HCT116 (cell line): ENCODE data around the gene MCF2L. TPM values are rescaled to one million over a fixed set of nuclear protein-coding genes. Genes with fewer than 3 reads are reported as not detected.

Experiments
- ATAC-seq: fragments of 200-7000 bp; cut with Tn5 transposase; 2 replicates; pipeline ENCODE4 v1.9.1; 2020; ENCODE audit warnings: mild to moderate bottlenecking, moderate library complexity
- BruUV-seq: library from RNA; stranded (reverse); fragments of 400-500 nt; replicated peaks from 2 replicates; lab custom pipeline; 2021; lab: Mats Ljungman, UMichigan
- CTCF ChIA-PET: fragments of 300-600 bp; sonication (Branson Sonifier 250); formaldehyde crosslinking; loops from one replicate; lab custom pipeline; 2021; ENCODE audit warnings: antibody characterized with exemption; lab: Charles Lee
- POLR2A ChIA-PET: fragments of 300-600, 350-600 bp; sonication (Branson Sonifier 250); formaldehyde crosslinking; loops from one replicate; lab custom pipeline; 2021; ENCODE audit warnings: antibody characterized with exemption; lab: Charles Lee
- RAD21 ChIA-PET, 2 experiments: fragments of 300-600 bp; sonication (Branson Sonifier 250); formaldehyde crosslinking; loops; one replicate each; lab custom pipeline; 2023; ENCODE audit warnings: low total read pairs in 2 of 2; ENCODE audit not compliant: uncharacterized antibody in 2 of 2, unreplicated experiment in 2 of 2, low non-redundant PET in 1 of 2; lab: Charles Lee
- DNase-seq: peaks from one replicate; pipeline ENCODE4 v3.0.0-alpha.2; 2010; ENCODE audit warnings: low read depth, low spot score
- H2AFZ ChIP-seq: fragments of 200-600 bp; shearing (Covaris generic), sonication (generic); 2 replicates; pipeline ENCODE4 v1.6.1; 2017; ENCODE audit warnings: low read depth, mixed run types, mixed read lengths, antibody characterized with exemption, low read length; ENCODE audit not compliant: poor library complexity, severe bottlenecking
- H3K27ac ChIP-seq: 2 replicates; pipeline ENCODE4 v1.5.1; 2012; ENCODE audit warnings: low read depth, low read length
- H3K27me3 ChIP-seq: fragments of 200-600 bp; sonication (generic); 2 replicates; pipeline ENCODE4 v1.6.1; 2016; ENCODE audit warnings: mixed run types, low read length, mixed read lengths; ENCODE audit not compliant: insufficient read depth
- H3K36me3 ChIP-seq, 2 experiments: fragments of 200-500 bp in 1 of 2; fragments of 200-600 bp in 1 of 2; sonication (Bioruptor generic) in 1 of 2; sonication (generic) in 1 of 2; 2 replicates each; pipeline versions ENCODE4 v1.5.1 to v1.6.1; 2014 to 2016; ENCODE audit warnings: low read length in 2 of 2, inconsistent platforms in 1 of 2, mixed read lengths in 1 of 2, mixed run types in 1 of 2; ENCODE audit not compliant: insufficient read depth in 2 of 2, control insufficient read depth in 1 of 2
- H3K4me1 ChIP-seq, 2 experiments: fragments of 200-600 bp in 1 of 2; sonication (generic) in 1 of 2; 2 replicates each; pipeline versions ENCODE4 v1.5.1 to v1.6.1; 2012 to 2017; ENCODE audit warnings: low read length in 2 of 2, inconsistent platforms in 1 of 2, mild to moderate bottlenecking in 1 of 2, mixed read lengths in 1 of 2, mixed run types in 1 of 2, moderate library complexity in 1 of 2; ENCODE audit not compliant: insufficient read depth in 2 of 2, control insufficient read depth in 1 of 2
- H3K4me2 ChIP-seq: fragments of 200-600 bp; sonication (generic); 2 replicates; pipeline ENCODE4 v1.6.1; 2017; ENCODE audit warnings: mixed run types, low read length, mixed read lengths
- H3K4me3 ChIP-seq, 2 experiments: fragments of 200-600 bp in 1 of 2; sonication (generic) in 1 of 2; replicated peaks in 1 of 2; 2 replicates each; pipeline ENCODE4 v1.5.1; 2011 to 2016; ENCODE audit warnings: low read length in 2 of 2, control low read depth in 1 of 2, low read depth in 1 of 2, mild to moderate bottlenecking in 1 of 2, mixed read lengths in 1 of 2, mixed run types in 1 of 2
- H3K79me2 ChIP-seq: fragments of 200-600 bp; sonication (generic); 2 replicates; pipeline ENCODE4 v1.6.1; 2017; ENCODE audit warnings: mild to moderate bottlenecking, mixed run types, low read length, moderate library complexity, mixed read lengths; ENCODE audit not compliant: insufficient read depth
- H3K9ac ChIP-seq: fragments of 200-600 bp; sonication (generic); 2 replicates; pipeline ENCODE4 v1.6.1; 2016; ENCODE audit warnings: low read length, mixed read lengths
- H3K9me2 ChIP-seq: fragments of 200-600 bp; sonication (generic), shearing (Covaris generic); 2 replicates; pipeline ENCODE4 v1.6.1; 2017; ENCODE audit warnings: mixed run types, mild to moderate bottlenecking, moderate library complexity; ENCODE audit not compliant: insufficient read depth
- H3K9me3 ChIP-seq, 2 experiments: fragments of 200-500 bp in 1 of 2; fragments of 200-600 bp in 1 of 2; sonication (Bioruptor generic) in 1 of 2; sonication (generic) in 1 of 2; 2 replicates each; pipeline ENCODE4 v1.6.1; 2014 to 2017; ENCODE audit warnings: low read length in 2 of 2, mixed read lengths in 2 of 2, inconsistent platforms in 1 of 2, low read depth in 1 of 2, mild to moderate bottlenecking in 1 of 2, mixed run types in 1 of 2, moderate library complexity in 1 of 2; ENCODE audit not compliant: control insufficient read depth in 1 of 2, insufficient read depth in 1 of 2
- H4K20me1 ChIP-seq: fragments of 200-600 bp; sonication (generic), shearing (Covaris generic); 2 replicates; pipeline ENCODE4 v1.6.1; 2017; ENCODE audit warnings: mixed run types, mild to moderate bottlenecking, moderate library complexity; ENCODE audit not compliant: insufficient read depth
- CBX3 ChIP-seq: IDR thresholded peaks from 2 replicates; pipeline ENCODE4 v1.6.1; 2012; ENCODE audit warnings: low read depth
- ELF1 ChIP-seq: IDR thresholded peaks from 2 replicates; pipeline ENCODE4 v1.6.1; 2012; ENCODE audit warnings: low read depth, borderline replicate concordance
- EZH2phosphoT487 ChIP-seq: fragments of 200-600 bp; IDR thresholded peaks from 2 replicates; pipeline ENCODE4 v1.6.1; 2018; ENCODE audit warnings: antibody characterized with exemption, borderline replicate concordance
- FOSL1 ChIP-seq: IDR thresholded peaks from 2 replicates; pipeline ENCODE4 v1.6.1; 2012; ENCODE audit warnings: low read depth
- JUND ChIP-seq: IDR thresholded peaks from 2 replicates; pipeline ENCODE4 v1.6.1; 2012
- POLR2A ChIP-seq: IDR thresholded peaks from 2 replicates; pipeline ENCODE4 v1.7.0; 2011; ENCODE audit warnings: borderline replicate concordance; ENCODE audit not compliant: insufficient read depth, insufficient read length; ENCODE audit errors: extremely low read depth
- POLR2AphosphoS5 ChIP-seq: IDR thresholded peaks from 2 replicates; pipeline ENCODE4 v1.6.1; 2011; ENCODE audit warnings: mild to moderate bottlenecking, low read depth, low read length, moderate library complexity
- RAD21 ChIP-seq: IDR thresholded peaks from 2 replicates; pipeline ENCODE4 v1.6.1; 2012; ENCODE audit warnings: low read depth, mild to moderate bottlenecking
- SIN3A ChIP-seq: IDR thresholded peaks from 2 replicates; pipeline ENCODE4 v1.6.1; 2012; ENCODE audit warnings: low read depth
- TCF7L2 ChIP-seq: IDR thresholded peaks from 2 replicates; pipeline ENCODE4 v1.7.0; 2011; ENCODE audit warnings: borderline replicate concordance, inconsistent platforms; ENCODE audit not compliant: insufficient read depth, insufficient read length; ENCODE audit errors: extremely low read depth
- ZFX ChIP-seq: fragments of 450-650 bp; IDR thresholded peaks from 2 replicates; pipeline ENCODE4 v1.6.1; 2017
- ZNF274 ChIP-seq: fragments of 200-500 bp; sonication (Bioruptor generic); IDR thresholded peaks from 2 replicates; pipeline ENCODE4 v1.6.1; 2014; ENCODE audit warnings: mild to moderate bottlenecking, low read depth, low read length, inconsistent platforms
- intact Hi-C: fragments of 100-400 bp; cut with micrococcal nuclease; formaldehyde crosslinking; loops from 2 replicates; pipeline ENCODE4 v1.10.0; 2022
- total RNA-seq: library from RNA; stranded (reverse); gene quantifications from one replicate; pipeline ENCODE4 v1.2.1, GENCODE V29; 2021; ENCODE audit not compliant: unreplicated experiment
- TF ChIP-seq, protein P1 (sequence below): IDR thresholded peaks from 2 replicates; pipeline ENCODE4 v1.6.1; 2012; ENCODE audit warnings: low read depth
- TF ChIP-seq, protein P2 (sequence below): IDR thresholded peaks from 2 replicates; pipeline ENCODE4 v1.6.1; 2012
- TF ChIP-seq, protein P3 (sequence below): IDR thresholded peaks from 2 replicates; pipeline ENCODE4 v1.6.1; 2012

MCF2L gene
- total RNA-seq, 1 experiment from 2014 or later: 19.3 TPM

DNA sequence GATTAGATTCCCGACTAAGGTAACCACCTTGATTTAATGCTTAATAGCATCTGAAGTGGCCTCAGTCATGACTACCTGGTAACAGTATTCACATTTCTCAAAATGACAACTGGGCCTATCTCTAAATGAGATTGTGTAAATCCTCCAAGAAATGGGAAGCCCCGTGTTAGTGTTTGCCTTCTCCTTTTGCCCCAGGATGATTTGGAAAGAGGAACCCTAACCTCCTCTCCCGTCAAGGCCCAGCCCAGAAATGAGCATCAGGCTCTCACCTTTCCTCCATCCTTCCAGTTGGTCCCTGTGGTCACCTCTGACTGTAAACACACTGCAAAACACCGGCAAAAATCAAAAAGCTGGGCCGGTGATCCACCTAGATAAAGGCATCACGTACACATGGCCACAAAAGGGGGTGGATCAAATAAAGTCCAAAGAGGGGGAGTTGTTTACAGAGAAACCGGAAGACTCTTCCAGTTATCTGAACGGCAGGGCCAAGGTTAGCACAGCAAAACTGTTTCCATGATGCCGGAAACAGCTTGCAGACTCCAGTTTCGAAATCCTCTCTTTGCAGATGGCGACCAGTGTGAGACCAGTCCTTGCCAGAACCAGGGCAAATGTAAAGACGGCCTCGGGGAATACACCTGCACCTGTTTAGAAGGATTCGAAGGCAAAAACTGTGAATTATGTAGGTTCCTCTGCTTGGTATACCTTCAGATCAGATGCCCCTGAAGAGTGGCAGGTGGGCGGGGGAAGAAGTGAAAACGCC is 170.0 kb downstream of the MCF2L start:
- Histone ChIP-seq H3K27me3 (no peaks in the 10 kb centered on the region), H3K9me2 (no peaks in the 10 kb centered on the region), H4K20me1 (no peaks in the 10 kb centered on the region), H3K4me1 (no peaks in the 10 kb centered on the region), H3K4me2 (no peak overlapping the region), H3K9me3 (no peaks in the 10 kb centered on the region), H3K9ac (no peak overlapping the region), H3K4me3 (no peak overlapping the region), H3K36me3 (no peaks in the 10 kb centered on the region), H3K79me2 (no peaks in the 10 kb centered on the region), H2AFZ (no peak overlapping the region), H3K27ac (no peak overlapping the region)
- BruUV-seq: no TSS peak
- CTCF ChIA-PET: no interaction called here
- POLR2A ChIA-PET: no interaction called here
- DNase-seq (no peak), ATAC-seq (no peak)
- RAD21 ChIA-PET: no interaction called here
- intact Hi-C loops: no loop called here
- TF ChIP-seq ZNF274 (no peak), POLR2AphosphoS5 (no peak), ZFX (no peak), SIN3A (no peak), ELF1 (no peak), JUND (no peak), CBX3 (no peak), EZH2phosphoT487 (no peak), RAD21 (no peak), TCF7L2 (no peak), POLR2A (no peak), FOSL1 (no peak)
- TF ChIP-seq, protein P1, sequence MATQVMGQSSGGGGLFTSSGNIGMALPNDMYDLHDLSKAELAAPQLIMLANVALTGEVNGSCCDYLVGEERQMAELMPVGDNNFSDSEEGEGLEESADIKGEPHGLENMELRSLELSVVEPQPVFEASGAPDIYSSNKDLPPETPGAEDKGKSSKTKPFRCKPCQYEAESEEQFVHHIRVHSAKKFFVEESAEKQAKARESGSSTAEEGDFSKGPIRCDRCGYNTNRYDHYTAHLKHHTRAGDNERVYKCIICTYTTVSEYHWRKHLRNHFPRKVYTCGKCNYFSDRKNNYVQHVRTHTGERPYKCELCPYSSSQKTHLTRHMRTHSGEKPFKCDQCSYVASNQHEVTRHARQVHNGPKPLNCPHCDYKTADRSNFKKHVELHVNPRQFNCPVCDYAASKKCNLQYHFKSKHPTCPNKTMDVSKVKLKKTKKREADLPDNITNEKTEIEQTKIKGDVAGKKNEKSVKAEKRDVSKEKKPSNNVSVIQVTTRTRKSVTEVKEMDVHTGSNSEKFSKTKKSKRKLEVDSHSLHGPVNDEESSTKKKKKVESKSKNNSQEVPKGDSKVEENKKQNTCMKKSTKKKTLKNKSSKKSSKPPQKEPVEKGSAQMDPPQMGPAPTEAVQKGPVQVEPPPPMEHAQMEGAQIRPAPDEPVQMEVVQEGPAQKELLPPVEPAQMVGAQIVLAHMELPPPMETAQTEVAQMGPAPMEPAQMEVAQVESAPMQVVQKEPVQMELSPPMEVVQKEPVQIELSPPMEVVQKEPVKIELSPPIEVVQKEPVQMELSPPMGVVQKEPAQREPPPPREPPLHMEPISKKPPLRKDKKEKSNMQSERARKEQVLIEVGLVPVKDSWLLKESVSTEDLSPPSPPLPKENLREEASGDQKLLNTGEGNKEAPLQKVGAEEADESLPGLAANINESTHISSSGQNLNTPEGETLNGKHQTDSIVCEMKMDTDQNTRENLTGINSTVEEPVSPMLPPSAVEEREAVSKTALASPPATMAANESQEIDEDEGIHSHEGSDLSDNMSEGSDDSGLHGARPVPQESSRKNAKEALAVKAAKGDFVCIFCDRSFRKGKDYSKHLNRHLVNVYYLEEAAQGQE: no peak
- TF ChIP-seq, protein P2, sequence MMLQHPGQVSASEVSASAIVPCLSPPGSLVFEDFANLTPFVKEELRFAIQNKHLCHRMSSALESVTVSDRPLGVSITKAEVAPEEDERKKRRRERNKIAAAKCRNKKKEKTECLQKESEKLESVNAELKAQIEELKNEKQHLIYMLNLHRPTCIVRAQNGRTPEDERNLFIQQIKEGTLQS: no peak
- TF ChIP-seq, protein P3, sequence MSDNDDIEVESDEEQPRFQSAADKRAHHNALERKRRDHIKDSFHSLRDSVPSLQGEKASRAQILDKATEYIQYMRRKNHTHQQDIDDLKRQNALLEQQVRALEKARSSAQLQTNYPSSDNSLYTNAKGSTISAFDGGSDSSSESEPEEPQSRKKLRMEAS: no peak
